RWPE2 (cell line): ENCODE measurements around the gene TRIO.

ENCODE experiments used
- ATAC-seq: fragments of 200-7000 bp; cut with Tn5 transposase; 3 replicates; pipeline ENCODE4 v1.9.1; 2021; ENCODE audit warnings: low read depth
- DNase-seq: peaks from one replicate; pipeline ENCODE4 v3.0.0-alpha.2; 2020; ENCODE audit warnings: low spot score
- H3K27ac ChIP-seq: fragments of 450-650 bp; 2 replicates; pipeline ENCODE4 v1.5.1; 2017; ENCODE audit warnings: mild to moderate bottlenecking; ENCODE audit not compliant: poor library complexity, severe bottlenecking
- H3K27me3 ChIP-seq: fragments of 250-450 bp; sonication (Bioruptor Pico); 2 replicates; pipeline ENCODE4 v1.5.1; 2021; ENCODE audit warnings: mild to moderate bottlenecking, moderate library complexity; ENCODE audit not compliant: insufficient read depth, poor library complexity, severe bottlenecking
- H3K36me3 ChIP-seq: fragments of 250-450 bp; sonication (Bioruptor Pico); 2 replicates; pipeline ENCODE4 v1.5.1; 2020; ENCODE audit warnings: low read depth, mild to moderate bottlenecking, moderate library complexity
- H3K4me1 ChIP-seq: fragments of 250-450 bp; sonication (Bioruptor Pico); 2 replicates; pipeline ENCODE4 v1.5.1; 2021; ENCODE audit warnings: mild to moderate bottlenecking, moderate library complexity; ENCODE audit not compliant: insufficient read depth, poor library complexity, severe bottlenecking
- H3K4me3 ChIP-seq: fragments of 250-450 bp; sonication (Bioruptor Pico); 2 replicates; pipeline ENCODE4 v1.5.1; 2021; ENCODE audit warnings: mild to moderate bottlenecking, moderate library complexity; ENCODE audit not compliant: severe bottlenecking
- H3K9me3 ChIP-seq: fragments of 250-450 bp; sonication (Bioruptor Pico); 2 replicates; pipeline ENCODE4 v1.5.1; 2021; ENCODE audit warnings: mild to moderate bottlenecking, moderate library complexity; ENCODE audit not compliant: severe bottlenecking
- CTCF ChIP-seq: fragments of 450-650 bp; IDR thresholded peaks from one replicate; pipeline ENCODE4 v1.5.1; 2017; ENCODE audit warnings: mild to moderate bottlenecking, moderate library complexity; ENCODE audit not compliant: poor library complexity, severe bottlenecking

The TRIO gene

GRCh38 chr5:14339468-14339867 lies 196.3 kb downstream of the TRIO start:
- Histone ChIP-seq H3K4me3 (no peak overlapping the region), H3K4me1 (no peaks in the 10 kb centered on the region), H3K27me3 (no peaks in the 10 kb centered on the region), H3K9me3 (no peaks in the 10 kb centered on the region), H3K36me3 (peaks cover 90% of the 10 kb centered on the region), H3K27ac (no peak overlapping the region)
- DNase-seq, result no peak
- ATAC-seq, result no peak
- no peak for TF ChIP-seq CTCF

GRCh38 chr5:14341571-14342230 lies 198.6 kb downstream of the TRIO start:
- no peak for TF ChIP-seq CTCF
- DNase-seq (no peak), ATAC-seq (no peak)
- peaks cover 92% of the 10 kb centered on the region for H3K36me3 ChIP-seq
- no peaks in the 10 kb centered on the region for H3K27me3 ChIP-seq
- H3K4me3 ChIP-seq, result no peak overlapping the region
- no peaks in the 10 kb centered on the region for H3K4me1 ChIP-seq
- no peak overlapping the region for H3K27ac ChIP-seq
- H3K9me3 ChIP-seq, result no peaks in the 10 kb centered on the region

GRCh38 chr5:14342306-14342705 lies 199.2 kb downstream of the TRIO start:
- ATAC-seq (no peak), DNase-seq (no peak)
- Histone ChIP-seq H3K27me3 (no peaks in the 10 kb centered on the region), H3K9me3 (no peaks in the 10 kb centered on the region), H3K36me3 (peaks cover 86% of the 10 kb centered on the region), H3K27ac (no peak overlapping the region), H3K4me3 (no peak overlapping the region), H3K4me1 (no peaks in the 10 kb centered on the region)
- no peak for TF ChIP-seq CTCF

GRCh38 chr5:14343376-14343775 lies 200.2 kb downstream of the TRIO start:
- DNase-seq (no peak), ATAC-seq (no peak)
- peaks cover 85% of the 10 kb centered on the region for H3K36me3 ChIP-seq
- H3K4me1 ChIP-seq, result no peaks in the 10 kb centered on the region
- H3K27ac ChIP-seq, result no peak overlapping the region
- H3K4me3 ChIP-seq, result no peak overlapping the region
- no peaks in the 10 kb centered on the region for H3K9me3 ChIP-seq
- no peaks in the 10 kb centered on the region for H3K27me3 ChIP-seq
- TF ChIP-seq CTCF, result no peak

- DNase-seq (no peak), ATAC-seq (no peak)
- Histone ChIP-seq H3K9me3 (no peaks in the 10 kb centered on the region), H3K4me3 (no peak overlapping the region), H3K27ac (no peak overlapping the region), H3K4me1 (no peaks in the 10 kb centered on the region), H3K27me3 (no peaks in the 10 kb centered on the region), H3K36me3 (peaks cover 61% of the 10 kb centered on the region)
- no peak for TF ChIP-seq CTCF
Observed at GRCh38 chr5:14347522-14347921, 204.4 kb downstream of the TRIO start.
